Gastrocnemius medialis (tissue), 4 donors: ENCODE measurements around the gene ARID1B. TPM values are rescaled to one million over a fixed set of nuclear protein-coding genes. Genes with fewer than 3 reads are reported as not detected.

ENCODE experiments used
- ATAC-seq, 2 donors: fragments of 150-250 bp; one replicate each; pipeline ENCODE4 v1.9.1; 2016
- DNase-seq, 2 donors: peaks; one replicate each; pipeline ENCODE4 v3.0.0-alpha.2; 2019
- H3K27ac ChIP-seq, 4 donors: fragments of 200-600 bp; sonication (generic); 1 replicate in 1 of 4; 2 replicates in 3 of 4; pipeline ENCODE4 v1.5.1; 2016 to 2018; ENCODE audit warnings: mild to moderate bottlenecking in 2 of 4, moderate library complexity in 1 of 4
- H3K27me3 ChIP-seq, 3 donors: fragments of 200-600 bp; sonication (generic) in 2 of 3; 1 replicate in 1 of 3; 2 replicates in 2 of 3; pipeline versions ENCODE4 v1.5.1 to v1.6.0; 2016 to 2019; ENCODE audit warnings: mild to moderate bottlenecking in 1 of 3, moderate library complexity in 1 of 3
- H3K36me3 ChIP-seq, 2 donors: fragments of 200-600 bp; sonication (generic) in 1 of 2; one replicate each; pipeline ENCODE4 v1.5.1; 2017 to 2018
- H3K4me1 ChIP-seq, 2 donors: fragments of 200-600 bp; sonication (generic) in 1 of 2; one replicate each; pipeline ENCODE4 v1.5.1; 2016 to 2017; ENCODE audit warnings: mild to moderate bottlenecking in 2 of 2
- H3K4me3 ChIP-seq, 4 donors: fragments of 200-600 bp; sonication (generic) in 3 of 4; 1 replicate in 1 of 4; 2 replicates in 3 of 4; pipeline ENCODE4 v1.5.1; 2016 to 2019; ENCODE audit warnings: mild to moderate bottlenecking in 2 of 4
- H3K9me3 ChIP-seq, 3 donors: fragments of 200-600 bp; sonication (generic) in 2 of 3; 1 replicate in 1 of 3; 2 replicates in 2 of 3; pipeline ENCODE4 v1.5.1; 2016 to 2019
- CTCF ChIP-seq, 5 experiments: fragments of 450-650 bp in 3 of 5; fragments of 200-600 bp in 2 of 5; sonication (generic) in 2 of 5; IDR thresholded peaks in 4 of 5; conservative IDR thresholded peaks in 1 of 5; 1 replicate in 4 of 5; 2 replicates in 1 of 5; pipeline ENCODE4 v1.5.1; 2016 to 2019; ENCODE audit warnings: antibody characterized with exemption in 5 of 5, mild to moderate bottlenecking in 3 of 5, moderate library complexity in 3 of 5
- POLR2A ChIP-seq, 2 donors: fragments of 450-650 bp; IDR thresholded peaks; one replicate each; pipeline ENCODE4 v1.6.1; 2017; ENCODE audit warnings: antibody characterized with exemption in 2 of 2, mild to moderate bottlenecking in 2 of 2, moderate library complexity in 2 of 2
- in situ Hi-C, 4 donors: fragments of 200-750 bp; cut with MboI; loops; one replicate each; pipeline versions ENCODE4 v1.15.0 to v1.8.0; 2017; ENCODE audit warnings: low sequenced_read_pairs in 4 of 4
- intact Hi-C: fragments of 100-400 bp; cut with DNase I; formaldehyde crosslinking; loops from one replicate; pipeline ENCODE4 v1.15.1; 2023; ENCODE audit warnings: low total_unique reads
- total RNA-seq, 4 donors: library from RNA; depleted of rRNA; stranded (reverse); fragments of >200 nt; gene quantifications; one replicate each; pipeline versions ENCODE4 v1.1.0 to v1.2.3, GENCODE V29; 2016

The ARID1B gene
- total RNA-seq, 4 donors from 2014 or later, result 54.9 to 75.3 (median 62.0) TPM

- Histone ChIP-seq H3K9me3 (no peaks in the 10 kb centered on the region), H3K4me3 (no peak overlapping the region), H3K36me3 (no peaks in the 10 kb centered on the region), H3K4me1 (peaks cover 13 to 19% of the 10 kb centered on the region in 2 donors), H3K27me3 (no peaks in the 10 kb centered on the region), H3K27ac (peak overlapping the region; percentile 33 to 76 (median 58))
- intact Hi-C loops, result no loop called here
- ATAC-seq (peak; percentile 91 to 99), DNase-seq (peak; percentile 41 to 69)
- in situ Hi-C loops, result loop anchor here in 1 of 4 donors (10.0 kb wide), 1 partner anchor 135 kb away; no protein-coding TSS in a partner anchor
- no peak for TF ChIP-seq POLR2A (IDR thresholded peaks at IDR 0.05)
- TF ChIP-seq CTCF (IDR thresholded peaks at IDR 0.05 in 4 of 5, conservative IDR thresholded peaks at IDR 0.05 in 1 of 5), result no peak
Measured at GRCh38 chr6:157169656-157170055, 392.5 kb downstream of the ARID1B start.

- Histone ChIP-seq H3K9me3 (no peaks in the 10 kb centered on the region), H3K4me1 (peaks cover 13 to 19% of the 10 kb centered on the region in 2 donors), H3K4me3 (no peak overlapping the region), H3K27ac (no peak overlapping the region), H3K36me3 (no peaks in the 10 kb centered on the region), H3K27me3 (no peaks in the 10 kb centered on the region)
- ATAC-seq (no peak), DNase-seq (no peak)
- TF ChIP-seq POLR2A (IDR thresholded peaks at IDR 0.05) (no peak), CTCF (IDR thresholded peaks at IDR 0.05 in 4 of 5, conservative IDR thresholded peaks at IDR 0.05 in 1 of 5) (no peak)
- intact Hi-C loops (no loop called here), in situ Hi-C loops (loop anchor here in 1 of 4 donors (10.0 kb wide), 1 partner anchor 136 kb away; no protein-coding TSS in a partner anchor)
Measured at GRCh38 chr6:157170535-157170934, 393.4 kb downstream of the ARID1B start.

- no peak for TF ChIP-seq POLR2A (IDR thresholded peaks at IDR 0.05)
- TF ChIP-seq CTCF (IDR thresholded peaks at IDR 0.05 in 4 of 5, conservative IDR thresholded peaks at IDR 0.05 in 1 of 5), result no peak
- H3K9me3 ChIP-seq, result no peaks in the 10 kb centered on the region
- ATAC-seq, result no peak
- no peaks in the 10 kb centered on the region for H3K27me3 ChIP-seq
- H3K36me3 ChIP-seq, result no peaks in the 10 kb centered on the region
- H3K4me1 ChIP-seq, result peaks cover 13 to 19% of the 10 kb centered on the region in 2 donors
- intact Hi-C loops (no loop called here), in situ Hi-C loops (loop anchor here in 1 of 4 donors (10.0 kb wide), 1 partner anchor 137 kb away; no protein-coding TSS in a partner anchor)
- no peak overlapping the region for H3K4me3 ChIP-seq
- no peak for DNase-seq
- no peak overlapping the region for H3K27ac ChIP-seq
Measured at GRCh38 chr6:157171801-157172200, 394.6 kb downstream of the ARID1B start.

- TF ChIP-seq CTCF (IDR thresholded peaks at IDR 0.05 in 4 of 5, conservative IDR thresholded peaks at IDR 0.05 in 1 of 5) (no peak), POLR2A (IDR thresholded peaks at IDR 0.05) (no peak)
Measured at GRCh38 chr6:157172231-157172701, 395.1 kb downstream of the ARID1B start.

More at GRCh38 chr6:157172231-157172701, 395.1 kb downstream of the ARID1B start:
- DNase-seq (no peak), ATAC-seq (no peak)
- Histone ChIP-seq H3K27ac (no peak overlapping the region), H3K36me3 (no peaks in the 10 kb centered on the region), H3K4me1 (peaks cover 13 to 19% of the 10 kb centered on the region in 2 donors), H3K27me3 (no peaks in the 10 kb centered on the region), H3K9me3 (no peaks in the 10 kb centered on the region), H3K4me3 (no peak overlapping the region)
- intact Hi-C loops, result no loop called here
- in situ Hi-C loops, result loop anchor here in 1 of 4 donors (10.0 kb wide), 1 partner anchor 137 kb away; no protein-coding TSS in a partner anchor
